ENCODE results near the gene MYOG.

- no peak for TF ChIP-seq CTCF (IDR thresholded peaks at IDR 0.05; ENCODE audit: low read depth, low read length)
- no peak for TF ChIP-seq POLR2A (IDR thresholded peaks at IDR 0.05; ENCODE audit: extremely low read depth, insufficient read length)
- TF ChIP-seq MAX (IDR thresholded peaks at IDR 0.05; ENCODE audit: low read depth, low read length) = no peak
- no peak for TF ChIP-seq MYC (IDR thresholded peaks at IDR 0.05; ENCODE audit: low read depth, low read length)
These were observed 5.4 kb downstream of the MYOG start for GRCh38 chr1:203080456-203080855.

All from NB4 (cell line).